HG03521 (cell line): ENCODE data around the gene SRGAP2B.
"Not testable (repeated sequence)": the region's sequence is repeated elsewhere in the genome, so short reads cannot be mapped to it uniquely, and the experiment has no call there.

ENCODE experiments used
- ATAC-seq: cut with Tn5 transposase; IDR thresholded peaks from one replicate; pipeline ENCODE4 v1.9.1; 2021; ENCODE audit warnings: mild to moderate bottlenecking, moderate library complexity; ENCODE audit not compliant: unreplicated experiment

SRGAP2B gene

GRCh38 chr1:144917154-144918026 is 177.7 kb downstream of the SRGAP2B start:
- ATAC-seq: not testable (repeated sequence)

GRCh38 chr1:144913977-144914734 is 181.0 kb downstream of the SRGAP2B start:
- not testable (repeated sequence) for ATAC-seq

- ATAC-seq: not testable (repeated sequence)
These were observed 181.7 kb downstream of the SRGAP2B start for GRCh38 chr1:144913458-144913857.

GRCh38 chr1:144910729-144911128 is 184.4 kb downstream of the SRGAP2B start:
- not testable (repeated sequence) for ATAC-seq

- not testable (repeated sequence) for ATAC-seq
These were observed 194.3 kb downstream of the SRGAP2B start for GRCh38 chr1:144900841-144901240.

GRCh38 chr1:144894454-144895201 is 200.5 kb downstream of the SRGAP2B start:
- ATAC-seq: not testable (repeated sequence)

- not testable (repeated sequence) for ATAC-seq
These were observed 201.3 kb downstream of the SRGAP2B start for GRCh38 chr1:144893710-144894438.

- not testable (repeated sequence) for ATAC-seq
These were observed 202.1 kb downstream of the SRGAP2B start for GRCh38 chr1:144893062-144893461.

- not testable (repeated sequence) for ATAC-seq
These were observed 205.5 kb downstream of the SRGAP2B start for GRCh38 chr1:144889450-144890115.

- ATAC-seq: not testable (repeated sequence)
These were observed 212.1 kb downstream of the SRGAP2B start for GRCh38 chr1:144883022-144883421.

- not testable (repeated sequence) for ATAC-seq
These were observed 212.8 kb downstream of the SRGAP2B start for GRCh38 chr1:144882343-144882742.

- ATAC-seq: not testable (repeated sequence)
These were observed 236.5 kb downstream of the SRGAP2B start for GRCh38 chr1:144858607-144859006.
